HepG2 (cell line): Measurements from ENCODE around the gene HDAC10. TPM values are rescaled to one million over a fixed set of nuclear protein-coding genes. Genes with fewer than 3 reads are reported as not detected.

Experiments used
- ATAC-seq: fragments of 200-7000 bp; cut with Tn5 transposase; 3 replicates; pipeline ENCODE4 v1.9.1; 2020; ENCODE audit warnings: mild to moderate bottlenecking, moderate library complexity
- BruUV-seq: library from RNA; stranded (reverse); fragments of 400-500 nt; replicated peaks from 2 replicates; lab custom pipeline; 2021; lab: Mats Ljungman, UMichigan
- CTCF ChIA-PET: fragments of 300-600 bp; formaldehyde crosslinking; extraction: SDS; loops from one replicate; lab custom pipeline; 2021; ENCODE audit warnings: low total read pairs, inconsistent platforms, low intra/inter-chr PET ratio; lab: Yijun Ruan, JAX
- POLR2A ChIA-PET: fragments of 350-600 bp; sonication (Branson Sonifier 250); formaldehyde crosslinking; loops from one replicate; lab custom pipeline; 2020; ENCODE audit warnings: antibody characterized with exemption, inconsistent platforms; lab: Yijun Ruan, JAX
- DNase-seq: peaks from one replicate; pipeline ENCODE4 v3.0.0-alpha.2; 2015; ENCODE audit warnings: low spot score
- FAIRE-seq: peaks from 3 replicates; lab custom pipeline; 2011; peaks lifted over from hg19 to GRCh38; lab: Jason Lieb, UNC
- H2AFZ ChIP-seq: one replicate; pipeline ENCODE4 v1.6.1; 2011; ENCODE audit warnings: low read length, inconsistent platforms
- H3K27ac ChIP-seq: fragments of 300-600 bp; 3 replicates; pipeline ENCODE4 v1.8.0; 2011; ENCODE audit warnings: mixed run types, mild to moderate bottlenecking, mixed read lengths, low read length, inconsistent platforms; ENCODE audit not compliant: insufficient read depth; ENCODE audit errors: extremely low read length
- H3K27me3 ChIP-seq, 2 experiments: fragments of 200-600 bp in 1 of 2; 2 replicates in 1 of 2; 3 replicates in 1 of 2; pipeline versions ENCODE4 v1.6.0 to v1.8.0; 2011; ENCODE audit warnings: low read length in 2 of 2, mild to moderate bottlenecking in 2 of 2, moderate library complexity in 2 of 2, inconsistent platforms in 1 of 2; ENCODE audit not compliant: insufficient read depth in 2 of 2, control insufficient read depth in 1 of 2
- H3K36me3 ChIP-seq, 2 experiments: fragments of 200-600 bp in 1 of 2; replicated peaks in 1 of 2; 2 replicates in 1 of 2; 3 replicates in 1 of 2; pipeline versions ENCODE4 v1.5.1 to v1.8.0; 2011; ENCODE audit warnings: low read length in 2 of 2, inconsistent platforms in 1 of 2; ENCODE audit not compliant: insufficient read depth in 2 of 2, control insufficient read depth in 1 of 2
- H3K4me1 ChIP-seq: 2 replicates; pipeline ENCODE4 v1.5.1; 2012; ENCODE audit warnings: low read length, inconsistent platforms; ENCODE audit not compliant: insufficient read depth
- H3K4me2 ChIP-seq: 2 replicates; pipeline ENCODE4 v1.6.0; 2011; ENCODE audit warnings: low read depth, low read length, inconsistent platforms
- H3K4me3 ChIP-seq, 3 experiments: fragments of 200-600 bp in 1 of 3; sonication (generic), shearing (Covaris generic) in 1 of 3; replicated peaks in 1 of 3; 2 replicates each; pipeline ENCODE4 v1.5.1; 2011 to 2016; ENCODE audit warnings: low read length in 3 of 3, inconsistent platforms in 2 of 3, low read depth in 2 of 3, mild to moderate bottlenecking in 2 of 3, control low read depth in 1 of 3, mixed read lengths in 1 of 3; ENCODE audit not compliant: insufficient read depth in 1 of 3
- H3K79me2 ChIP-seq: one replicate; pipeline ENCODE4 v1.6.1; 2011; ENCODE audit warnings: low read length, inconsistent platforms; ENCODE audit not compliant: insufficient read depth
- H3K9ac ChIP-seq: 2 replicates; pipeline ENCODE4 v1.6.0; 2011; ENCODE audit warnings: mild to moderate bottlenecking, low read depth, low read length, inconsistent platforms; ENCODE audit not compliant: insufficient read depth
- H3K9me3 ChIP-seq: 2 replicates; pipeline ENCODE4 v1.5.1; 2012; ENCODE audit warnings: mild to moderate bottlenecking, low read length
- H4K20me1 ChIP-seq: 2 replicates; pipeline ENCODE4 v1.6.0; 2011; ENCODE audit warnings: inconsistent platforms, mild to moderate bottlenecking, low read length, moderate library complexity; ENCODE audit not compliant: insufficient read depth
- GABPB1 ChIP-seq: IDR thresholded peaks from 2 replicates; pipeline ENCODE4 v1.6.1; 2016; ENCODE audit warnings: mild to moderate bottlenecking, missing genetic modification reagents, moderate library complexity, missing compliant biosample characterization
- HNRNPH1 ChIP-seq: fragments of 200-400 bp; formaldehyde crosslinking; optimal IDR thresholded peaks from 2 replicates; pipeline ENCODE3; 2017; ENCODE audit warnings: mild to moderate bottlenecking, low read depth, low read length
- JUND ChIP-seq: sonication (generic); formaldehyde crosslinking; IDR thresholded peaks from 2 replicates; pipeline ENCODE4 v1.8.0; 2022; ENCODE audit warnings: mild to moderate bottlenecking, missing genetic modification reagents
- MIER3 ChIP-seq: IDR thresholded peaks from 2 replicates; pipeline ENCODE4 v1.6.1; 2016; ENCODE audit warnings: missing compliant biosample characterization, borderline replicate concordance
- MNT ChIP-seq: fragments of 450-650 bp; IDR thresholded peaks from 2 replicates; pipeline ENCODE4 v1.6.1; 2016
- MXI1 ChIP-seq: IDR thresholded peaks from 3 replicates; pipeline ENCODE4 v1.6.1; 2012; ENCODE audit warnings: low read depth, low read length, inconsistent platforms, borderline replicate concordance
- POLR2AphosphoS2 ChIP-seq: IDR thresholded peaks from 2 replicates; pipeline ENCODE4 v1.6.1; 2011; ENCODE audit warnings: low read depth, low read length, improper control_type of control experiment
- SMARCC2 ChIP-seq: fragments of 450-650 bp; IDR thresholded peaks from 2 replicates; pipeline ENCODE4 v1.6.1; 2017; ENCODE audit warnings: antibody characterized with exemption, mild to moderate bottlenecking
- WGBS: methylation state at CpG from one replicate; pipeline ENCODE4 v1.1.6; 2017; ENCODE audit warnings: low lambda C conversion rate; 5-methylcytosine and 5-hydroxymethylcytosine counted together
- in situ Hi-C: cut with HindIII; loops from 2 replicates; pipeline ENCODE4 v1.10.0; 2017; ENCODE audit warnings: low pct_unique_long_range_greater_than_20kb; ENCODE audit not compliant: extremely low pct_ligation_motif_present
- intact Hi-C: fragments of 100-400 bp; cut with micrococcal nuclease; formaldehyde crosslinking; loops from one replicate; pipeline ENCODE4 v1.10.0; 2022; ENCODE audit not compliant: unreplicated experiment
- polyA plus RNA-seq, 8 experiments: library from polyadenylated mRNA; depleted of rRNA in 3 of 8; stranded (reverse) in 7 of 8; unstranded in 1 of 8; fragments of >200 nt; fragmentation: Illumina TruSeq in 4 of 8; extraction: Trizol in 4 of 8; gene quantifications; 2 replicates each; pipeline versions ENCODE4 v1.2.1 to v1.2.3, GENCODE V29; 2011 to 2016; ENCODE audit warnings: low read depth in 4 of 8, missing spikeins in 1 of 8, mixed read lengths in 1 of 8; ENCODE audit not compliant: insufficient read depth in 1 of 8
- total RNA-seq, 5 experiments: library from RNA; depleted of rRNA; stranded (reverse); fragments of >200 nt; fragmentation: Illumina TruSeq; extraction: Trizol; gene quantifications; 2 replicates each; pipeline ENCODE4 v1.2.3, GENCODE V29; 2016; ENCODE audit warnings: low read depth in 1 of 5

Gene HDAC10
- total and polyA plus RNA-seq, 2 of the 13 experiments (the other 11 are each of a cell fraction or from before 2014, with no cell fraction given), result 13.9 to 14.9 TPM

- Histone ChIP-seq H3K27ac (no peak overlapping the region), H3K79me2 (no peaks in the 10 kb centered on the region), H3K9ac (no peak overlapping the region), H4K20me1 (peaks cover 2% of the 10 kb centered on the region; the same call in 1 of the 2 replicates), H3K4me1 (peaks cover 41% of the 10 kb centered on the region), H2AFZ (no peak overlapping the region), H3K27me3 (peaks cover 14 to 51% of the 10 kb centered on the region in 2 experiments), H3K9me3 (no peaks in the 10 kb centered on the region), H3K4me3 (no peak overlapping the region), H3K36me3 (no peaks in the 10 kb centered on the region), H3K4me2 (no peak overlapping the region)
- POLR2A ChIA-PET, result interaction anchor here (2.4 kb wide), 1 partner anchor 13 kb away, joined by 9 read pairs; the partner anchor contains the start of gene HDAC10
- ATAC-seq (no peak), DNase-seq (no peak), FAIRE-seq (no peak)
- no peak for TF ChIP-seq SMARCC2
- no peak for TF ChIP-seq MIER3 (CRISPR knock-in tag)
- TF ChIP-seq MXI1, result no peak
- no peak for TF ChIP-seq POLR2AphosphoS2
- peak; percentile 19; the same call in 1 of the 2 replicates for TF ChIP-seq MNT
- TF ChIP-seq HNRNPH1, result no peak
- TF ChIP-seq JUND (CRISPR knock-in tag), result no peak
- TF ChIP-seq GABPB1, result no peak
- CTCF ChIA-PET, result no interaction called here
- in situ Hi-C loops, result no loop called here
- no TSS peak for BruUV-seq
- intact Hi-C loops, result no loop called here
- 58% methylated on average over 3 of the region's 15 CpGs for WGBS
Measured at GRCh38 chr22:50264104-50264745, 13.2 kb upstream of the HDAC10 start.
